SK-N-MC (cell line): Measurements from ENCODE around the gene MYO9A.

Experiments
- DNase-seq: peaks from one replicate; pipeline ENCODE4 v3.0.0-alpha.2; 2011; ENCODE audit warnings: low read depth, low spot score
- H3K27ac ChIP-seq: fragments of 200-600 bp; sonication (generic); 2 replicates; pipeline ENCODE4 v1.5.1; 2016; ENCODE audit warnings: mixed run types
- H3K36me3 ChIP-seq: fragments of 200-600 bp; sonication (generic); 2 replicates; pipeline ENCODE4 v1.6.1; 2017; ENCODE audit warnings: antibody characterized with exemption, low read length, mixed read lengths; ENCODE audit not compliant: insufficient read depth
- H3K4me3 ChIP-seq: fragments of 200-600 bp; sonication (generic); 2 replicates; pipeline ENCODE4 v1.5.1; 2016
- H3K9ac ChIP-seq: fragments of 200-600 bp; sonication (generic); 2 replicates; pipeline ENCODE4 v1.8.0; 2017; ENCODE audit warnings: mixed run types, mixed read lengths; ENCODE audit not compliant: insufficient read length
- H3K9me3 ChIP-seq: fragments of 200-600 bp; sonication (generic); 2 replicates; pipeline ENCODE4 v1.6.1; 2017; ENCODE audit warnings: low read depth, mild to moderate bottlenecking, antibody characterized with exemption, low read length, moderate library complexity, mixed read lengths
- EZH2 ChIP-seq: fragments of 200-600 bp; sonication (generic); IDR thresholded peaks from one replicate; pipeline ENCODE4 v1.6.1; 2017; ENCODE audit warnings: antibody characterized with exemption
- FOXP2 ChIP-seq: optimal IDR thresholded peaks from 2 replicates; pipeline ENCODE3; 2011; ENCODE audit warnings: mild to moderate bottlenecking, moderate library complexity; ENCODE audit not compliant: insufficient read depth; ENCODE audit errors: extremely low read length, control extremely low read depth
- POLR2AphosphoS5 ChIP-seq: IDR thresholded peaks from 2 replicates; pipeline ENCODE4 v1.6.1; 2012; ENCODE audit warnings: mild to moderate bottlenecking, low read depth, low read length, borderline replicate concordance

The MYO9A gene

GRCh38 chr15:71841563-71841962 is 276.4 kb downstream of the MYO9A start:
- Histone ChIP-seq H3K9me3 (no peaks in the 10 kb centered on the region), H3K9ac (no peak overlapping the region), H3K36me3 (no peaks in the 10 kb centered on the region), H3K4me3 (no peak overlapping the region), H3K27ac (no peak overlapping the region)
- DNase-seq: no peak
- TF ChIP-seq POLR2AphosphoS5: no peak
- no peak for TF ChIP-seq EZH2
- TF ChIP-seq FOXP2: no peak

GRCh38 chr15:71830981-71831380 is 287.0 kb downstream of the MYO9A start:
- Histone ChIP-seq H3K4me3 (no peak overlapping the region), H3K9me3 (no peaks in the 10 kb centered on the region), H3K36me3 (peaks cover 17% of the 10 kb centered on the region), H3K27ac (no peak overlapping the region), H3K9ac (no peak overlapping the region)
- TF ChIP-seq EZH2 (no peak), POLR2AphosphoS5 (no peak), FOXP2 (no peak)
- no peak for DNase-seq

GRCh38 chr15:71826196-71826595 is 291.8 kb downstream of the MYO9A start:
- H3K4me3 ChIP-seq: no peak overlapping the region
- DNase-seq: no peak

GRCh38 chr15:71825021-71825730 is 292.8 kb downstream of the MYO9A start:
- Histone ChIP-seq H3K9me3 (0 out of 2 replicates have a peak, but pooled peaks cover 4% of the 10 kb centered on the region), H3K36me3 (peaks cover 17% of the 10 kb centered on the region), H3K9ac (no peak overlapping the region), H3K4me3 (no peak overlapping the region), H3K27ac (no peak overlapping the region)
- TF ChIP-seq POLR2AphosphoS5 (no peak), EZH2 (no peak), FOXP2 (no peak)
- DNase-seq: no peak

More at GRCh38 chr15:71826196-71826595, 291.8 kb downstream of the MYO9A start:
- Histone ChIP-seq H3K9me3 (0 out of 2 replicates have a peak, but pooled peaks cover 4% of the 10 kb centered on the region), H3K36me3 (peaks cover 17% of the 10 kb centered on the region), H3K27ac (no peak overlapping the region), H3K9ac (no peak overlapping the region)
- no peak for TF ChIP-seq POLR2AphosphoS5
- no peak for TF ChIP-seq EZH2
- no peak for TF ChIP-seq FOXP2

- Histone ChIP-seq H3K4me3 (no peak overlapping the region), H3K27ac (no peak overlapping the region), H3K9ac (no peak overlapping the region), H3K9me3 (0 out of 2 replicates have a peak, but pooled peaks cover 4% of the 10 kb centered on the region), H3K36me3 (peaks cover 17% of the 10 kb centered on the region)
- no peak for DNase-seq
- TF ChIP-seq EZH2: no peak
Observed at GRCh38 chr15:71823801-71824200, 294.1 kb downstream of the MYO9A start.

GRCh38 chr15:71822890-71823630 is 294.9 kb downstream of the MYO9A start:
- no peak overlapping the region for H3K27ac ChIP-seq
- H3K4me3 ChIP-seq: no peak overlapping the region
- TF ChIP-seq POLR2AphosphoS5: no peak
- no peak for TF ChIP-seq FOXP2
- TF ChIP-seq EZH2: no peak
- peaks cover 17% of the 10 kb centered on the region for H3K36me3 ChIP-seq
- H3K9me3 ChIP-seq: 0 out of 2 replicates have a peak, but pooled peaks cover 4% of the 10 kb centered on the region
- H3K9ac ChIP-seq: no peak overlapping the region
- no peak for DNase-seq

- no peak for DNase-seq
- Histone ChIP-seq H3K4me3 (no peak overlapping the region), H3K9ac (no peak overlapping the region), H3K27ac (no peak overlapping the region), H3K36me3 (peaks cover 6% of the 10 kb centered on the region), H3K9me3 (0 out of 2 replicates have a peak, but pooled peaks cover 4% of the 10 kb centered on the region)
- TF ChIP-seq FOXP2 (no peak), EZH2 (no peak), POLR2AphosphoS5 (no peak)
Observed at GRCh38 chr15:71821547-71822129, 296.3 kb downstream of the MYO9A start.

- no peak for TF ChIP-seq EZH2
- no peak for TF ChIP-seq POLR2AphosphoS5
- no peak for TF ChIP-seq FOXP2
- Histone ChIP-seq H3K9me3 (0 out of 2 replicates have a peak, but pooled peaks cover 4% of the 10 kb centered on the region), H3K4me3 (no peak overlapping the region), H3K27ac (no peak overlapping the region), H3K36me3 (no peaks in the 10 kb centered on the region), H3K9ac (no peak overlapping the region)
- no peak for DNase-seq
Observed at GRCh38 chr15:71820127-71820526, 297.8 kb downstream of the MYO9A start.
